Stimulated activated naive CD8-positive, alpha-beta T cell treated with anti-CD3 and anti-CD28 coated beads, Interleukin-15, amount 100 ng/mL, for 72 hours (primary cell): Measurements from ENCODE around the gene PLEKHA6.

ENCODE experiments used
- ATAC-seq: fragments of 150-1000 bp; cut with Tn5 transposase; 2 replicates; pipeline ENCODE4 v1.10.0; 2021; ENCODE audit warnings: mild to moderate bottlenecking, moderate library complexity
- DNase-seq, 2 donors: peaks; one replicate each; pipeline ENCODE4 v3.0.0; 2021 to 2022
- H3K27ac Mint-ChIP-seq, 2 donors: one replicate each; pipeline ENCODE4 v1.8.0; 2022; ENCODE audit warnings: mild to moderate bottlenecking in 2 of 2, mixed read lengths in 2 of 2, moderate library complexity in 2 of 2
- H3K27me3 Mint-ChIP-seq: one replicate; pipeline ENCODE4 v1.8.0; 2022; ENCODE audit warnings: mixed read lengths
- H3K4me1 Mint-ChIP-seq: one replicate; pipeline ENCODE4 v1.8.0; 2022; ENCODE audit warnings: mild to moderate bottlenecking, mixed read lengths
- H3K4me3 Mint-ChIP-seq, 2 donors: one replicate each; pipeline ENCODE4 v1.8.0; 2022; ENCODE audit warnings: mild to moderate bottlenecking in 2 of 2, mixed read lengths in 2 of 2, moderate library complexity in 1 of 2
- H3K9me3 Mint-ChIP-seq, 2 donors: one replicate each; pipeline ENCODE4 v1.8.0; 2022; ENCODE audit warnings: mixed read lengths in 2 of 2

PLEKHA6 gene

GRCh38 chr1:204367193-204367858 is 7.6 kb upstream of the PLEKHA6 start:
- no peaks in the 10 kb centered on the region for H3K9me3 Mint-ChIP-seq
- no peak for ATAC-seq
- no peak overlapping the region for H3K27ac Mint-ChIP-seq
- DNase-seq: no peak
- H3K4me3 Mint-ChIP-seq: no peak overlapping the region
- peaks cover 6% of the 10 kb centered on the region for H3K27me3 Mint-ChIP-seq
- peaks cover 60% of the 10 kb centered on the region for H3K4me1 Mint-ChIP-seq

- Mint-ChIP-seq H3K4me3 (no peak overlapping the region), H3K9me3 (no peaks in the 10 kb centered on the region), H3K27me3 (peaks cover 8% of the 10 kb centered on the region), H3K27ac (no peak overlapping the region), H3K4me1 (peaks cover 61% of the 10 kb centered on the region)
- ATAC-seq (no peak), DNase-seq (no peak)
Observed at GRCh38 chr1:204366759-204367158, 7.0 kb upstream of the PLEKHA6 start.

- peak overlapping the region; percentile 86 to 91 for H3K27ac Mint-ChIP-seq
- peak overlapping the region; percentile 65 to 74 for H3K4me3 Mint-ChIP-seq
- H3K9me3 Mint-ChIP-seq: no peaks in the 10 kb centered on the region
- H3K27me3 Mint-ChIP-seq: peaks cover 23% of the 10 kb centered on the region
- ATAC-seq: peak; percentile 84
- peak; percentile 75 to 77 for DNase-seq
- H3K4me1 Mint-ChIP-seq: peaks cover 70% of the 10 kb centered on the region
Observed at GRCh38 chr1:204363335-204364114, 3.8 kb upstream of the PLEKHA6 start.

GRCh38 chr1:204362984-204363334 is 3.2 kb upstream of the PLEKHA6 start:
- peak overlapping the region; percentile 65 to 74 for H3K4me3 Mint-ChIP-seq
- ATAC-seq (no peak), DNase-seq (no peak)
- H3K27ac Mint-ChIP-seq: peak overlapping the region; percentile 28 to 91
- H3K27me3 Mint-ChIP-seq: peaks cover 29% of the 10 kb centered on the region
- H3K9me3 Mint-ChIP-seq: no peaks in the 10 kb centered on the region
- peaks cover 70% of the 10 kb centered on the region for H3K4me1 Mint-ChIP-seq

GRCh38 chr1:204361781-204362180 is 2.1 kb upstream of the PLEKHA6 start:
- Mint-ChIP-seq H3K9me3 (no peaks in the 10 kb centered on the region), H3K27ac (no peak overlapping the region), H3K27me3 (peaks cover 37% of the 10 kb centered on the region), H3K4me3 (no peak overlapping the region), H3K4me1 (peaks cover 68% of the 10 kb centered on the region)
- ATAC-seq: no peak
- DNase-seq: no peak

- ATAC-seq: no peak
- no peak overlapping the region for H3K27ac Mint-ChIP-seq
- peaks cover 37% of the 10 kb centered on the region for H3K27me3 Mint-ChIP-seq
- no peaks in the 10 kb centered on the region for H3K9me3 Mint-ChIP-seq
- no peak for DNase-seq
- peaks cover 65% of the 10 kb centered on the region for H3K4me1 Mint-ChIP-seq
- no peak overlapping the region for H3K4me3 Mint-ChIP-seq
Observed at GRCh38 chr1:204361341-204361771, 1.6 kb upstream of the PLEKHA6 start.

- ATAC-seq (no peak), DNase-seq (no peak)
- peaks cover 55% of the 10 kb centered on the region for H3K4me1 Mint-ChIP-seq
- no peak overlapping the region for H3K4me3 Mint-ChIP-seq
- H3K9me3 Mint-ChIP-seq: no peaks in the 10 kb centered on the region
- H3K27me3 Mint-ChIP-seq: peaks cover 37% of the 10 kb centered on the region
- no peak overlapping the region for H3K27ac Mint-ChIP-seq
Observed at GRCh38 chr1:204360314-204360713, 585 bp upstream of the PLEKHA6 start.

- no peak overlapping the region for H3K4me3 Mint-ChIP-seq
- H3K27ac Mint-ChIP-seq: no peak overlapping the region
- ATAC-seq (no peak), DNase-seq (no peak)
- H3K9me3 Mint-ChIP-seq: no peaks in the 10 kb centered on the region
- peaks cover 43% of the 10 kb centered on the region for H3K4me1 Mint-ChIP-seq
- peaks cover 37% of the 10 kb centered on the region for H3K27me3 Mint-ChIP-seq
Observed at GRCh38 chr1:204359131-204359473, 627 bp downstream of the PLEKHA6 start.

- no peak overlapping the region for H3K27ac Mint-ChIP-seq
- DNase-seq: no peak
- no peaks in the 10 kb centered on the region for H3K9me3 Mint-ChIP-seq
- H3K27me3 Mint-ChIP-seq: peaks cover 37% of the 10 kb centered on the region
- no peak overlapping the region for H3K4me3 Mint-ChIP-seq
- no peak for ATAC-seq
- peaks cover 38% of the 10 kb centered on the region for H3K4me1 Mint-ChIP-seq
Observed at GRCh38 chr1:204358605-204359004, 1.1 kb downstream of the PLEKHA6 start.

GRCh38 chr1:204357551-204358490 is 1.9 kb downstream of the PLEKHA6 start:
- no peak overlapping the region for H3K4me3 Mint-ChIP-seq
- peaks cover 36% of the 10 kb centered on the region for H3K27me3 Mint-ChIP-seq
- H3K4me1 Mint-ChIP-seq: peaks cover 31% of the 10 kb centered on the region
- no peak for ATAC-seq
- peak overlapping the region in 1 of 2 donors; percentile 84 for H3K27ac Mint-ChIP-seq
- no peak for DNase-seq
- no peaks in the 10 kb centered on the region for H3K9me3 Mint-ChIP-seq

- H3K4me1 Mint-ChIP-seq: peaks cover 24% of the 10 kb centered on the region
- peaks cover 30% of the 10 kb centered on the region for H3K27me3 Mint-ChIP-seq
- ATAC-seq (no peak), DNase-seq (no peak)
- H3K9me3 Mint-ChIP-seq: no peaks in the 10 kb centered on the region
- no peak overlapping the region for H3K4me3 Mint-ChIP-seq
- no peak overlapping the region for H3K27ac Mint-ChIP-seq
Observed at GRCh38 chr1:204356997-204357396, 2.7 kb downstream of the PLEKHA6 start.

GRCh38 chr1:204355913-204356312 is 3.8 kb downstream of the PLEKHA6 start:
- DNase-seq (no peak), ATAC-seq (no peak)
- peaks cover 30% of the 10 kb centered on the region for H3K27me3 Mint-ChIP-seq
- no peak overlapping the region for H3K27ac Mint-ChIP-seq
- H3K4me3 Mint-ChIP-seq: no peak overlapping the region
- peaks cover 30% of the 10 kb centered on the region for H3K4me1 Mint-ChIP-seq
- no peaks in the 10 kb centered on the region for H3K9me3 Mint-ChIP-seq

GRCh38 chr1:204354579-204354978 is 5.2 kb downstream of the PLEKHA6 start:
- H3K9me3 Mint-ChIP-seq: no peaks in the 10 kb centered on the region
- peaks cover 28% of the 10 kb centered on the region for H3K4me1 Mint-ChIP-seq
- no peak overlapping the region for H3K4me3 Mint-ChIP-seq
- DNase-seq: no peak
- H3K27me3 Mint-ChIP-seq: peaks cover 23% of the 10 kb centered on the region
- H3K27ac Mint-ChIP-seq: no peak overlapping the region
- no peak for ATAC-seq

- H3K27me3 Mint-ChIP-seq: peaks cover 12% of the 10 kb centered on the region
- ATAC-seq (no peak), DNase-seq (no peak)
- H3K9me3 Mint-ChIP-seq: no peaks in the 10 kb centered on the region
- no peak overlapping the region for H3K4me3 Mint-ChIP-seq
- peaks cover 17% of the 10 kb centered on the region for H3K4me1 Mint-ChIP-seq
- H3K27ac Mint-ChIP-seq: no peak overlapping the region
Observed at GRCh38 chr1:204353213-204353910, 6.4 kb downstream of the PLEKHA6 start.

- DNase-seq (no peak), ATAC-seq (no peak)
- H3K4me3 Mint-ChIP-seq: no peak overlapping the region
- H3K9me3 Mint-ChIP-seq: no peaks in the 10 kb centered on the region
- no peaks in the 10 kb centered on the region for H3K27me3 Mint-ChIP-seq
- peaks cover 10% of the 10 kb centered on the region for H3K4me1 Mint-ChIP-seq
- peak overlapping the region; percentile 7 to 76 for H3K27ac Mint-ChIP-seq
Observed at GRCh38 chr1:204350857-204351573, 8.7 kb downstream of the PLEKHA6 start.
